K562 (cell line): ENCODE measurements around the gene TRAPPC12.

Experiments used
- EP300 ChIP-seq: IDR thresholded peaks from 2 replicates; pipeline ENCODE4 v1.6.1; 2012; ENCODE audit warnings: low read length, improper control_type of control experiment
- FOSL1 ChIP-seq: fragments of 200-800 bp; sonication (Bioruptor generic); conservative IDR thresholded peaks from 2 replicates; pipeline ENCODE4 v1.6.1; 2016; ENCODE audit warnings: missing genetic modification characterization, missing compliant biosample characterization
- HNRNPLL ChIP-seq: fragments of 200-400 bp; formaldehyde crosslinking; IDR thresholded peaks from 2 replicates; pipeline ENCODE4 v1.6.1; 2017; ENCODE audit warnings: low read length, low read depth, mild to moderate bottlenecking; ENCODE audit not compliant: poor library complexity, severe bottlenecking
- LARP7 ChIP-seq: fragments of 450-650 bp; IDR thresholded peaks from 2 replicates; pipeline ENCODE4 v1.6.1; 2016
- MAZ ChIP-seq, 2 experiments: fragments of 450-650 bp in 1 of 2; sonication (generic) in 1 of 2; formaldehyde crosslinking; IDR thresholded peaks in 1 of 2; conservative IDR thresholded peaks in 1 of 2; 2 replicates each; pipeline versions ENCODE4 v1.4.0 to v1.5.0; 2020; ENCODE audit warnings: mild to moderate bottlenecking in 1 of 2, missing genetic modification reagents in 1 of 2
- NFYB ChIP-seq: IDR thresholded peaks from 2 replicates; pipeline ENCODE4 v1.6.1; 2011; ENCODE audit warnings: mild to moderate bottlenecking, moderate library complexity; ENCODE audit not compliant: insufficient read length; ENCODE audit errors: extremely low read depth
- POLR2AphosphoS5 ChIP-seq: IDR thresholded peaks from 2 replicates; pipeline ENCODE4 v1.6.1; 2011; ENCODE audit warnings: mild to moderate bottlenecking, low read depth, low read length, moderate library complexity; ENCODE audit not compliant: control insufficient read depth, insufficient read depth
- PPARD ChIP-seq: fragments of 250-450 bp; sonication (Bioruptor Pico); IDR thresholded peaks from 2 replicates; pipeline ENCODE4 v1.8.0; 2022; ENCODE audit warnings: inconsistent platforms, mild to moderate bottlenecking, moderate library complexity
- TF ChIP-seq, protein P1 (sequence below): conservative IDR thresholded peaks from 2 replicates; pipeline ENCODE4 v1.6.1; 2011; ENCODE audit warnings: low read depth, mild to moderate bottlenecking, low read length; ENCODE audit not compliant: control insufficient read depth
- TF ChIP-seq, protein P2 (sequence below), 3 experiments: IDR thresholded peaks in 2 of 3; conservative IDR thresholded peaks in 1 of 3; 2 replicates each; pipeline ENCODE4 v1.5.1; 2011 to 2012; ENCODE audit warnings: low read length in 3 of 3, mild to moderate bottlenecking in 3 of 3, control low read depth in 2 of 3, improper control_type of control experiment in 1 of 3, inconsistent platforms in 1 of 3, low read depth in 1 of 3, mixed read lengths in 1 of 3, moderate library complexity in 1 of 3; ENCODE audit not compliant: insufficient read depth in 2 of 3
- TF ChIP-seq, protein P3 (sequence below): fragments of 250-450 bp; sonication (Bioruptor Pico); IDR thresholded peaks from 2 replicates; pipeline ENCODE4 v1.5.0; 2021; ENCODE audit warnings: mild to moderate bottlenecking, moderate library complexity
- TF ChIP-seq, protein P4 (sequence below): sonication (generic); formaldehyde crosslinking; IDR thresholded peaks from 2 replicates; pipeline ENCODE4 v1.8.0; 2022; ENCODE audit warnings: missing genetic modification reagents, mild to moderate bottlenecking, moderate library complexity, borderline replicate concordance

DNA sequence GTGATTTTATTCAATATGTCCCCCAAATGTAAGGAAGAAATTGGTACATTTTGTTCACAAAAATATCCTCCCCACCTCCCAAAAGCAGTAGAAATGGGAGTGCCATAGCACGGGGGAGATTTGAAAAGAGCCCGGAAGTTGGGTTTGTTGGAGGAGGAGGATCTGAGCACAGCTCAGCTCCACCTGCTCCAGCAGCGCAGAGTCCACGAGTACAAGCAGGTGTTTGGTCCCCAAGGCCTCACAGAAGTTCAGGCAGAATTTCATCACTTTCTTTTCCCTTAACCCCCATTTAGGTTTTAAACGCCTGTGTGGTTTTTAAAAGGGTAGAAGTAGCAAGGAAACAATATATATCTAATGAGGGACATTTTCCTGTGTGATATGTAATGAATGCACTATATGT is 56.0 kb downstream of the TRAPPC12 start:
- TF ChIP-seq PPARD: no peak
- TF ChIP-seq NFYB: no peak
- TF ChIP-seq HNRNPLL: no peak
- TF ChIP-seq POLR2AphosphoS5: no peak
- TF ChIP-seq, protein P1, sequence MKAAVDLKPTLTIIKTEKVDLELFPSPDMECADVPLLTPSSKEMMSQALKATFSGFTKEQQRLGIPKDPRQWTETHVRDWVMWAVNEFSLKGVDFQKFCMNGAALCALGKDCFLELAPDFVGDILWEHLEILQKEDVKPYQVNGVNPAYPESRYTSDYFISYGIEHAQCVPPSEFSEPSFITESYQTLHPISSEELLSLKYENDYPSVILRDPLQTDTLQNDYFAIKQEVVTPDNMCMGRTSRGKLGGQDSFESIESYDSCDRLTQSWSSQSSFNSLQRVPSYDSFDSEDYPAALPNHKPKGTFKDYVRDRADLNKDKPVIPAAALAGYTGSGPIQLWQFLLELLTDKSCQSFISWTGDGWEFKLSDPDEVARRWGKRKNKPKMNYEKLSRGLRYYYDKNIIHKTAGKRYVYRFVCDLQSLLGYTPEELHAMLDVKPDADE: no peak
- TF ChIP-seq, protein P2, sequence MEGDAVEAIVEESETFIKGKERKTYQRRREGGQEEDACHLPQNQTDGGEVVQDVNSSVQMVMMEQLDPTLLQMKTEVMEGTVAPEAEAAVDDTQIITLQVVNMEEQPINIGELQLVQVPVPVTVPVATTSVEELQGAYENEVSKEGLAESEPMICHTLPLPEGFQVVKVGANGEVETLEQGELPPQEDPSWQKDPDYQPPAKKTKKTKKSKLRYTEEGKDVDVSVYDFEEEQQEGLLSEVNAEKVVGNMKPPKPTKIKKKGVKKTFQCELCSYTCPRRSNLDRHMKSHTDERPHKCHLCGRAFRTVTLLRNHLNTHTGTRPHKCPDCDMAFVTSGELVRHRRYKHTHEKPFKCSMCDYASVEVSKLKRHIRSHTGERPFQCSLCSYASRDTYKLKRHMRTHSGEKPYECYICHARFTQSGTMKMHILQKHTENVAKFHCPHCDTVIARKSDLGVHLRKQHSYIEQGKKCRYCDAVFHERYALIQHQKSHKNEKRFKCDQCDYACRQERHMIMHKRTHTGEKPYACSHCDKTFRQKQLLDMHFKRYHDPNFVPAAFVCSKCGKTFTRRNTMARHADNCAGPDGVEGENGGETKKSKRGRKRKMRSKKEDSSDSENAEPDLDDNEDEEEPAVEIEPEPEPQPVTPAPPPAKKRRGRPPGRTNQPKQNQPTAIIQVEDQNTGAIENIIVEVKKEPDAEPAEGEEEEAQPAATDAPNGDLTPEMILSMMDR (IDR thresholded peaks at IDR 0.05 in 2 of 3, conservative IDR thresholded peaks at IDR 0.05 in 1 of 3; ENCODE audit: insufficient read depth in 2 of 3, low read depth in 1 of 3, low read length in 3 of 3): no peak
- no peak for TF ChIP-seq FOSL1 (tag)
- TF ChIP-seq EP300: no peak
- TF ChIP-seq LARP7: no peak
- no peak for TF ChIP-seq MAZ (CRISPR knock-in tag; conservative IDR thresholded peaks at IDR 0.05 in 1 of 2, IDR thresholded peaks at IDR 0.05 in 1 of 2)
- TF ChIP-seq, protein P3, sequence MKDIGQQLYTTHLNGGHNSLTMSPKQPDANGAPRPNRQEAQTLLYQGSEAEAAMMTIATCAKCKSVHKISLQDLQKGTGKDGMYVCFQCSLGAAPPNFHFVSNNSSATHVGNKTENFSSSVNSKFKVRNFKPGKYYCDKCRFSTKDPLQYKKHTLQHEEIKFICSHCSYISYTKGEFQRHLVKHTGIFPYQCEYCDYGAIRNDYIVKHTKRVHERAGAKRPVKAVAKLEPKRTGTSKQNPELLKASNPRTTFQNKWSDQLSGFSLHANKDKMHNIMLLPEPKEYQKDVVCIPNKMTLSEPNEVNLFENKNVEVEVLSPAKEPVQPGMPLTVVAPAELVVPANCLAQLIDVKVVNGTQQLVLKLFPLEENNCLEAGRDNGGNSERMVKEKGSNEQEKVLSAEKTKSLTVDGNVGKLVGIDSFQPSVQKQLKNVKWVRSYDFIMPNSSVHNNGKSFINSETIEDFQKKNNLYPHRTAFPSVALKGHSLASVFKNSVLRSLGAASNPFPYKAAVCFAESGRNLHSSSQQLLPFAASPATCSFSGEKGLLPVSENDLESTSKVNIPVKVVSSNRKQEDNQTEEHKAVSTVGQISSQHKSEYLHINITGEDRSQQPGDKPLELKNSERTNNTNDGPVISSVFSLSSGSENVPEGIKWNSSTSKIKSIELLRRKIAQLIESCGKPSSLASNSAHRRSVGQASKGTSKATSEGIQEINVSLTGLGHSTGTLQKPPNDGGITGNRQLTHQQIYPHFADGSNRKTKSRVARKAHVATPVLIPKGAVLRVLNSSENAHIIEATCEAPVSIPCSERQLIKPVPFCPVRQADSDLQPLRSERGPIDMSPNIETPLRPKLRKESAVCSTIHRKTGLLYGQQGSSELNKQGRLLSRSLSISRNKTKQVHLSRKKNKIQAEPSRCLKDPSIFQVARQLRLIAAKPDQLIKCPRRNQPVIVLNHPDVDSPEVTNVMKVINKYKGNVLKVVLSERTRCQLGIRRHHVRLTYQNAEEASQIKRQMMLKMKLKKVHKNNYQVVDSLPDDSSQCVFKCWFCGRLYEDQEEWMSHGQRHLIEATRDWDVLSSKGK: no peak
- TF ChIP-seq, protein P4, sequence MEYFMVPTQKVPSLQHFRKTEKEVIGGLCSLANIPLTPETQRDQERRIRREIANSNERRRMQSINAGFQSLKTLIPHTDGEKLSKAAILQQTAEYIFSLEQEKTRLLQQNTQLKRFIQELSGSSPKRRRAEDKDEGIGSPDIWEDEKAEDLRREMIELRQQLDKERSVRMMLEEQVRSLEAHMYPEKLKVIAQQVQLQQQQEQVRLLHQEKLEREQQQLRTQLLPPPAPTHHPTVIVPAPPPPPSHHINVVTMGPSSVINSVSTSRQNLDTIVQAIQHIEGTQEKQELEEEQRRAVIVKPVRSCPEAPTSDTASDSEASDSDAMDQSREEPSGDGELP: no peak
